Measurements from ENCODE around the gene TTC12. TPM values are rescaled to one million over a fixed set of nuclear protein-coding genes. Genes with fewer than 3 reads are reported as not detected.

TTC12 gene
- total and polyA plus RNA-seq, 2 donors (not counting 1 experiment from before 2014, with no cell fraction given): 9.0 to 47.3 TPM

DNA sequence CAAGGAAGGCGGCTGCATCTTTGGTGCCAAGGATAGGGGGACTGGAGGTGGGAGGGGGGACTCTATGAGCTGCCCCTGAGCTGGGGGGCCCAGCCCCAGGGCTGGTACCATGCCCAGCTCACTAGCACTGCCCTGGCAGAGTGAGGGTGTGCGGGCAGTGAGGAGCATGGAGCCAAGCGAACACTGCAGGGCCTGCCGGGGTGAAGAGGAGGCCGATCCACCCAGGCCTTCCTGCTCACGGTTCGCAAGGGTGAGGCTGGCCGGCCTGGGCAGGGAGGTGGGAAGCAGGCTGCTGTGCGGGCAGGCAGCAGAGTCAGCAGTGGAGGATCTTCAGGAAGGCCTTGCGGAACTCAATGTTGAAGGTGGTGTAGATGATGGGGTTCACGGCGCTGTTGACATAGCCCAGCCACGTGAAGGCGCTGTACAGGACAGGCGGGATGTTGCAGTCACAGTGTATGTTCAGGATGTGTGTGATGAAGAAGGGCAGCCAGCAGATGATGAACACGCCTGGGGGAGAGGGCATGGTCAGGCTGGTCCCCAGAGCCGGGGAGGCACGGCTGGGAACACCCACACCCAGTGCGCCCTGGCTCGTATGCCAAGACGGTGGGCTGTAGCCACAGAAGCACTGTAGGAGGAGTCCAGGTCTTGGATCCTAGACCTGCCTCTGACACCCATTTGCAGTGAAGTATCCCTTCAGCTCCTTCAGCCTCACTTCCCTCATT, 96.2 kb downstream of the TTC12 start:
- intact Hi-C loops (cut with micrococcal nuclease): no loop called here
- Mint-ChIP-seq H3K4me3 (no peak overlapping the region), H3K27me3 (peaks cover 7% of the 10 kb centered on the region), H3K9me3 (ENCODE audit: insufficient read depth) (peaks cover 2% of the 10 kb centered on the region), H3K4me1 (no peaks in the 10 kb centered on the region), H3K27ac (no peak overlapping the region)
- Histone ChIP-seq H3K27me3 (replicated peaks in 1 of 4; ENCODE audit: control extremely low read depth in 1 of 4, control insufficient read depth in 3 of 4, insufficient read depth in 4 of 4, low read length in 3 of 4) (no peaks in the 10 kb centered on the region), H3K4me2 (replicated peaks; ENCODE audit: low read depth, low read length, poor library complexity, severe bottlenecking) (no peak overlapping the region), H2AFZ (ENCODE audit: insufficient read depth, low read depth, low read length, poor library complexity, severe bottlenecking) (no peak overlapping the region), H3K36me3 (replicated peaks in 1 of 2; ENCODE audit: control extremely low read depth in 1 of 2, control insufficient read depth in 1 of 2, extremely low read depth in 1 of 2, insufficient read depth in 2 of 2, low read length in 1 of 2) (no peaks in the 10 kb centered on the region), H3K4me1 (ENCODE audit: control insufficient read depth in 2 of 2, insufficient read depth in 2 of 2, low read length in 2 of 2) (no peaks in the 10 kb centered on the region), H3K9me3 (ENCODE audit: control extremely low read depth in 1 of 3, control insufficient read depth in 2 of 3, insufficient read depth in 1 of 3, low read length in 2 of 3) (peaks cover 0 to 3% (median 0%) of the 10 kb centered on the region in 3 donors), H3K79me2 (ENCODE audit: control insufficient read depth, insufficient read depth, low read length) (no peaks in the 10 kb centered on the region), H3K9ac (ENCODE audit: low read length) (no peak overlapping the region), H4K20me1 (ENCODE audit: control insufficient read depth, insufficient read depth, low read length, poor library complexity, severe bottlenecking) (no peaks in the 10 kb centered on the region), H3K4me3 (ENCODE audit: control extremely low read depth in 1 of 5, extremely low read depth in 1 of 5, insufficient read depth in 1 of 5, low read depth in 2 of 5, low read length in 4 of 5) (no peak overlapping the region), H3K27ac (ENCODE audit: low read length in 2 of 2) (no peak overlapping the region)
- ChIA-PET POLR2A (no interaction called here), CTCF (no interaction called here)
- DNase-seq (no peak), ATAC-seq (ENCODE audit: low read depth) (no peak)
- 90% methylated on average over 21 of the region's 21 CpGs for WGBS (ENCODE audit: insufficient coverage)
- TF ChIP-seq CTCF (IDR thresholded peaks at IDR 0.05): no peak
- TF ChIP-seq EZH2 (IDR thresholded peaks at IDR 0.05; ENCODE audit: borderline replicate concordance, insufficient read depth, low read depth, low read length, poor library complexity, severe bottlenecking): no peak

- Histone ChIP-seq H3K79me2 (ENCODE audit: control insufficient read depth, insufficient read depth, low read length) (no peaks in the 10 kb centered on the region), H4K20me1 (ENCODE audit: control insufficient read depth, insufficient read depth, low read length, poor library complexity, severe bottlenecking) (no peaks in the 10 kb centered on the region), H2AFZ (ENCODE audit: insufficient read depth, low read depth, low read length, poor library complexity, severe bottlenecking) (no peak overlapping the region), H3K9me3 (ENCODE audit: control extremely low read depth in 1 of 3, control insufficient read depth in 2 of 3, insufficient read depth in 1 of 3, low read length in 2 of 3) (peaks cover 0 to 3% (median 0%) of the 10 kb centered on the region in 3 donors), H3K9ac (ENCODE audit: low read length) (no peak overlapping the region), H3K4me1 (ENCODE audit: control insufficient read depth in 2 of 2, insufficient read depth in 2 of 2, low read length in 2 of 2) (no peaks in the 10 kb centered on the region), H3K27ac (ENCODE audit: low read length in 2 of 2) (no peak overlapping the region), H3K4me3 (ENCODE audit: control extremely low read depth in 1 of 5, extremely low read depth in 1 of 5, insufficient read depth in 1 of 5, low read depth in 2 of 5, low read length in 4 of 5) (no peak overlapping the region), H3K36me3 (replicated peaks in 1 of 2; ENCODE audit: control extremely low read depth in 1 of 2, control insufficient read depth in 1 of 2, extremely low read depth in 1 of 2, insufficient read depth in 2 of 2, low read length in 1 of 2) (no peaks in the 10 kb centered on the region), H3K27me3 (replicated peaks in 1 of 4; ENCODE audit: control extremely low read depth in 1 of 4, control insufficient read depth in 3 of 4, insufficient read depth in 4 of 4, low read length in 3 of 4) (no peaks in the 10 kb centered on the region), H3K4me2 (replicated peaks; ENCODE audit: low read depth, low read length, poor library complexity, severe bottlenecking) (no peak overlapping the region)
- Mint-ChIP-seq H3K27ac (no peak overlapping the region), H3K9me3 (ENCODE audit: insufficient read depth) (peaks cover 2% of the 10 kb centered on the region), H3K4me1 (no peaks in the 10 kb centered on the region), H3K27me3 (peaks cover 7% of the 10 kb centered on the region), H3K4me3 (no peak overlapping the region)
- ATAC-seq (ENCODE audit: low read depth) (no peak), DNase-seq (no peak)
- ChIA-PET POLR2A (no interaction called here), CTCF (no interaction called here)
- TF ChIP-seq CTCF (IDR thresholded peaks at IDR 0.05) (no peak), EZH2 (IDR thresholded peaks at IDR 0.05; ENCODE audit: borderline replicate concordance, insufficient read depth, low read depth, low read length, poor library complexity, severe bottlenecking) (no peak)
- 83% methylated on average over 1 of the region's 3 CpGs for WGBS (ENCODE audit: insufficient coverage)
- intact Hi-C loops (cut with micrococcal nuclease): no loop called here
These were observed 97.2 kb downstream of the TTC12 start for GRCh38 chr11:113411536-113411935.

Data from B cell (primary cell).